IPS-11a (cell line): ENCODE data around the gene STARD9.
"Not testable (repeated sequence)": the region's sequence is repeated elsewhere in the genome, so short reads cannot be mapped to it uniquely, and the experiment has no call there.

Source experiments
- H3K4me3 ChIP-seq: one replicate; pipeline ENCODE4 v1.5.1; 2013; ENCODE audit warnings: low read depth, low read length, control low read depth

Gene STARD9

DNA sequence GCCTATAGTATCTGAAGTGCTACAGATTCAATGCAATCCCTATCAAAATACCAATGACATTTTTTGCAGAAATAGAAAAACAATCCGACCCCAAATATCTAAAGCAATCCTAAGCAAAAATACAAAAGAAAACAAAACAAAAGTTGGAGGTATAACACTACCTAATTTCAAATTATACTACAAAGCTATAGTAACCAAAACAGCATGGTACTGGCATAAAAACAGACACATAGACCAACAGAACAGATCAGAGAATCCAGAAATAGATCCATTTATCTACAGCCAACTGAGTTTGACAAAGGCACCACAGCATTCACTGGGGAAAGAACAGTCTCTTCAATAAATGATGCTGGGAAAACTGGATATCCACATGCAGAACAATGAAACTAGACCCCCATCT, 185.4 kb downstream of the STARD9 start:
- no peak overlapping the region for H3K4me3 ChIP-seq

DNA sequence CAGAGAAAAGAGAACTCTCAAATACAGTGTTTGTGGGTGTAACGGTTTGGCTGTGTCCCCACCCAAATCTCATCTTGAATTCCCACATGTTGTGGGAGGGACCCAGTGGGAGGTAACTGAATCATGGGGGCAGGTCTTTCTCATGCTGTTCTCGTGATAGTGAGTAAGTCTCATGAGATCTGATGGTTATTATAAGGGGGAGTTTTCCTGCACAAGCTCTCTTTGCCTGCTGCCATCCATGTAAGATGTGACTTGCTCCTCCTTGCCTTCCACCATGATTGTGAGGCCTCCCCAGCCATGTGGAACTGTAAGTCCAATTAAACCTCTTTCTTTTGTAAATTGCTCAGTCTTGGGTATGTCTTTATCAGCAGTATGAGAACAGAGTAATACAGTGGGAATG, 186.4 kb downstream of the STARD9 start:
- not testable (repeated sequence) for H3K4me3 ChIP-seq

DNA sequence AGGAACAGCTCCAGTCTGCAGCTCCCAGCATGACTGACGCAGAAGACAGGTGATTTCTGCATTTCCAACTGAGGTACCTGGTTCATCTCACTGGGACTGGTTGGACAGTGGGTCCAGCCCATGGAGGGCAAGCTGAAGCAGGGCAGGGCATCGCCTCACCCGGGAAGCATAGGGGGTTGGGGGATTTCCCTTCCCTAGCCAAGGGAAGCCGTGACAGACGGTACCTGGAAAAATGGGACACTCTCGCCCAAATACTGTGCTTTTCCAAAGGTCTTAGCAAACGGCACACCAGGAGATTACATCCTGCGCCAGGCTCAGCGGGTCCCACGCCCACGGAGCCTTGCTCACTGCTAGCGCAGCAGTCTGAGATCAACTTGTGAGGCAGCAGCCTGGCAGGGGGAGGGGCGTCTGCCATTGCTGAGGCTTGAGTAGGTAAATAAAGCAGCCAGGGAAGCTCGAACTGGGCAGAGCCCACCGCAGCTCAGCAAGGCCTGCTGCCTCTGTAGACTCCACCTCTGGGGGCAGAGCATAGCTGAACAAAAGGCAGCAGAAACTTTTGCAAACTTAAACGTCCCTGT, 188.8 kb downstream of the STARD9 start:
- not testable (repeated sequence) for H3K4me3 ChIP-seq

DNA sequence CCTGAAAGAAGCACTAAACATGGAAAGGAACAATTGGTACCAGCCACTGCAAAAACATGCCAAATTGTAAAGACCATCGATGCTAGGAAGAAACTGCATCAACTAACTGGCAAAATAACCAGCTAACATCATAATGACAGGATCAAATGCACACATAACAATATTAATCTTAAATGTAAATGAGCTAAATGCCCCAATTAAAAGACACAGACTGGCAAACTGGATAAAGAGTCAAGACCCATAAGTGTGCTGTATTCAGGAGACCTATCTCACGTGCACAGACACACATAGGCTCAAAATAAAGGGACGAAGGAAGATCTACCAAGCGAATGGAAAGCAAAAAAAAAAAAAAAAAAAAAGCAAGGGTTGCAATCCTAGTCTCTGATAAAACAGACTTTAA, 190.7 kb downstream of the STARD9 start:
- H3K4me3 ChIP-seq = not testable (repeated sequence)
